ENCODE measurements around the gene LSG1. TPM values are rescaled to one million over a fixed set of nuclear protein-coding genes. Genes with fewer than 3 reads are reported as not detected.

The LSG1 gene
- total RNA-seq, 1 donor from 2014 or later = 51.0 TPM

GRCh38 chr3:194671511-194671899 is 486 bp downstream of the LSG1 start:
- peaks cover 20% of the 10 kb centered on the region for H3K27me3 Mint-ChIP-seq
- H3K4me1 Mint-ChIP-seq (ENCODE audit: low read depth) = peaks cover 15% of the 10 kb centered on the region
- peak; percentile 73 for TF ChIP-seq CTCF (IDR thresholded peaks at IDR 0.05; ENCODE audit: unreplicated experiment)
- peak overlapping the region; percentile 99 for H3K27ac Mint-ChIP-seq
- no peak for DNase-seq (ENCODE audit: low spot score, unreplicated experiment)
- H3K4me3 Mint-ChIP-seq (ENCODE audit: low read depth) = peak overlapping the region; percentile 94
- H3K36me3 Mint-ChIP-seq (ENCODE audit: insufficient read depth) = peaks cover 5% of the 10 kb centered on the region
- no peaks in the 10 kb centered on the region for H3K9me3 Mint-ChIP-seq (ENCODE audit: low read depth)

- DNase-seq (ENCODE audit: low spot score, unreplicated experiment) = no peak
- Mint-ChIP-seq H3K36me3 (ENCODE audit: insufficient read depth) (peaks cover 22% of the 10 kb centered on the region), H3K4me3 (ENCODE audit: low read depth) (no peak overlapping the region), H3K9me3 (ENCODE audit: low read depth) (no peaks in the 10 kb centered on the region), H3K4me1 (ENCODE audit: low read depth) (peaks cover 13% of the 10 kb centered on the region), H3K27ac (no peak overlapping the region), H3K27me3 (no peaks in the 10 kb centered on the region)
- TF ChIP-seq CTCF (IDR thresholded peaks at IDR 0.05; ENCODE audit: unreplicated experiment) = no peak
These were observed 4.6 kb downstream of the LSG1 start for GRCh38 chr3:194667363-194667762.

GRCh38 chr3:194664857-194665256 is 7.1 kb downstream of the LSG1 start:
- Mint-ChIP-seq H3K4me1 (ENCODE audit: low read depth) (peaks cover under 1% of the 10 kb centered on the region), H3K9me3 (ENCODE audit: low read depth) (no peaks in the 10 kb centered on the region), H3K27me3 (no peaks in the 10 kb centered on the region), H3K27ac (no peak overlapping the region), H3K4me3 (ENCODE audit: low read depth) (no peak overlapping the region), H3K36me3 (ENCODE audit: insufficient read depth) (peaks cover 22% of the 10 kb centered on the region)
- TF ChIP-seq CTCF (IDR thresholded peaks at IDR 0.05; ENCODE audit: unreplicated experiment) = no peak
- DNase-seq (ENCODE audit: low spot score, unreplicated experiment) = no peak

GRCh38 chr3:194661946-194662345 is 10.0 kb downstream of the LSG1 start:
- Mint-ChIP-seq H3K27ac (no peak overlapping the region), H3K4me1 (ENCODE audit: low read depth) (no peaks in the 10 kb centered on the region), H3K4me3 (ENCODE audit: low read depth) (no peak overlapping the region), H3K9me3 (ENCODE audit: low read depth) (no peaks in the 10 kb centered on the region), H3K27me3 (no peaks in the 10 kb centered on the region), H3K36me3 (ENCODE audit: insufficient read depth) (peaks cover 31% of the 10 kb centered on the region)
- DNase-seq (ENCODE audit: low spot score, unreplicated experiment) = no peak
- TF ChIP-seq CTCF (IDR thresholded peaks at IDR 0.05; ENCODE audit: unreplicated experiment) = no peak

GRCh38 chr3:194661374-194661773 is 10.6 kb downstream of the LSG1 start:
- H3K27me3 Mint-ChIP-seq = no peaks in the 10 kb centered on the region
- no peaks in the 10 kb centered on the region for H3K4me1 Mint-ChIP-seq (ENCODE audit: low read depth)
- H3K4me3 Mint-ChIP-seq (ENCODE audit: low read depth) = no peak overlapping the region
- TF ChIP-seq CTCF (IDR thresholded peaks at IDR 0.05; ENCODE audit: unreplicated experiment) = no peak
- no peak for DNase-seq (ENCODE audit: low spot score, unreplicated experiment)
- H3K27ac Mint-ChIP-seq = no peak overlapping the region
- peaks cover 33% of the 10 kb centered on the region for H3K36me3 Mint-ChIP-seq (ENCODE audit: insufficient read depth)
- H3K9me3 Mint-ChIP-seq (ENCODE audit: low read depth) = no peaks in the 10 kb centered on the region

Measured in progenitor cell of endocrine pancreas (in vitro differentiated cells).